OCI-LY7 (cell line): ENCODE data around the gene STAG2. TPM values are rescaled to one million over a fixed set of nuclear protein-coding genes. Genes with fewer than 3 reads are reported as not detected.

Source experiments
- BruUV-seq: library from RNA; stranded (reverse); fragments of 400-500 nt; replicated peaks from 2 replicates; lab custom pipeline; 2021; lab: Mats Ljungman, UMichigan
- CTCF ChIA-PET: fragments of 300-600 bp; sonication (Branson Sonifier 250); formaldehyde crosslinking; loops from one replicate; lab custom pipeline; 2022; ENCODE audit warnings: antibody characterized with exemption; ENCODE audit not compliant: unreplicated experiment; lab: Charles Lee
- POLR2A ChIA-PET: fragments of 300-600 bp; sonication (Branson Sonifier 250); formaldehyde crosslinking; loops from one replicate; lab custom pipeline; 2022; ENCODE audit warnings: antibody characterized with exemption; lab: Charles Lee
- DNase-seq: peaks from one replicate; pipeline ENCODE4 v3.0.0-alpha.2; 2015; ENCODE audit warnings: low spot score
- H2AFZ ChIP-seq: fragments of 200-600 bp; sonication (generic), shearing (Covaris generic); 2 replicates; pipeline ENCODE4 v1.6.1; 2014; ENCODE audit warnings: mild to moderate bottlenecking, antibody characterized with exemption, low read length, moderate library complexity
- H3K27ac ChIP-seq: fragments of 200-600 bp; sonication (generic); 2 replicates; pipeline ENCODE4 v1.5.1; 2014; ENCODE audit warnings: mixed run types, low read depth, mild to moderate bottlenecking, moderate library complexity, low read length, inconsistent platforms; ENCODE audit not compliant: poor library complexity, severe bottlenecking
- H3K36me3 ChIP-seq: fragments of 200-600 bp; sonication (generic); 2 replicates; pipeline ENCODE4 v1.6.1; 2014; ENCODE audit warnings: mild to moderate bottlenecking, antibody characterized with exemption, low read length, moderate library complexity, mixed read lengths; ENCODE audit not compliant: insufficient read depth
- H3K4me1 ChIP-seq: fragments of 200-600 bp; sonication (generic); 2 replicates; pipeline ENCODE4 v1.5.1; 2014; ENCODE audit warnings: mild to moderate bottlenecking, low read length; ENCODE audit not compliant: insufficient read depth, poor library complexity, severe bottlenecking
- H3K4me2 ChIP-seq: fragments of 200-600 bp; sonication (generic); 2 replicates; pipeline ENCODE4 v1.6.1; 2014; ENCODE audit warnings: mild to moderate bottlenecking, low read length
- H3K4me3 ChIP-seq: fragments of 200-600 bp; sonication (generic); 2 replicates; pipeline ENCODE4 v1.5.1; 2014; ENCODE audit warnings: mild to moderate bottlenecking, low read depth, low read length; ENCODE audit not compliant: poor library complexity, severe bottlenecking
- H3K79me2 ChIP-seq: fragments of 200-600 bp; sonication (generic); 2 replicates; pipeline ENCODE4 v1.6.1; 2016; ENCODE audit warnings: low read depth, mild to moderate bottlenecking, low read length, moderate library complexity, mixed read lengths; ENCODE audit not compliant: insufficient read depth
- H3K9me2 ChIP-seq: fragments of 200-600 bp; sonication (generic); 2 replicates; pipeline ENCODE4 v1.6.1; 2016; ENCODE audit warnings: mild to moderate bottlenecking, low read length, mixed read lengths; ENCODE audit not compliant: insufficient read depth
- H3K9me3 ChIP-seq: fragments of 200-600 bp; sonication (generic); 2 replicates; pipeline ENCODE4 v1.6.1; 2014; ENCODE audit warnings: mild to moderate bottlenecking, mixed run types, low read length, mixed read lengths
- H4K20me1 ChIP-seq: fragments of 200-600 bp; sonication (generic); 2 replicates; pipeline ENCODE4 v1.6.1; 2014; ENCODE audit warnings: mild to moderate bottlenecking, antibody characterized with exemption, low read length, moderate library complexity, mixed read lengths; ENCODE audit not compliant: insufficient read depth
- CTCF ChIP-seq: fragments of 200-600 bp; sonication (generic); conservative IDR thresholded peaks from 2 replicates; pipeline ENCODE4 v1.5.1; 2014; ENCODE audit warnings: mild to moderate bottlenecking, antibody characterized with exemption, low read length, moderate library complexity, mixed read lengths
- EZH2phosphoT487 ChIP-seq: fragments of 200-600 bp; sonication (generic); IDR thresholded peaks from 2 replicates; pipeline ENCODE4 v1.6.1; 2018; ENCODE audit warnings: low read depth, borderline replicate concordance, mild to moderate bottlenecking, mixed run types, antibody characterized with exemption, low read length, moderate library complexity, mixed read lengths
- intact Hi-C: fragments of 100-400 bp; cut with micrococcal nuclease; formaldehyde crosslinking; loops from one replicate; pipeline ENCODE4 v1.10.0; 2022; ENCODE audit not compliant: unreplicated experiment
- total RNA-seq, 2 experiments: library from RNA; depleted of rRNA in 1 of 2; stranded (reverse); fragments of >200 nt in 1 of 2; shearing (Covaris generic) in 1 of 2; gene quantifications; 2 replicates each; pipeline ENCODE4 v1.2.3, GENCODE V29; 2014 to 2022

STAG2 gene
- total RNA-seq, 2 experiments from 2014 or later, result 56.7 to 68.9 TPM

GRCh38 chrX:123986377-123986776 lies 24.9 kb downstream of the STAG2 start:
- Histone ChIP-seq H3K36me3 (peaks cover 12% of the 10 kb centered on the region), H3K9me3 (no peaks in the 10 kb centered on the region), H3K27ac (no peak overlapping the region), H4K20me1 (peaks cover 5% of the 10 kb centered on the region), H3K4me1 (peaks cover 20% of the 10 kb centered on the region), H3K9me2 (no peaks in the 10 kb centered on the region), H3K4me2 (no peak overlapping the region), H2AFZ (no peak overlapping the region), H3K79me2 (peaks cover 94% of the 10 kb centered on the region), H3K4me3 (no peak overlapping the region)
- ChIA-PET CTCF (no interaction called here), POLR2A (no interaction called here)
- no peak for TF ChIP-seq CTCF
- TF ChIP-seq EZH2phosphoT487, result no peak
- no TSS peak for BruUV-seq
- no peak for DNase-seq
- intact Hi-C loops, result no loop called here

- Histone ChIP-seq H4K20me1 (no peaks in the 10 kb centered on the region; the same call in 1 of the 2 replicates), H3K36me3 (peaks cover 17% of the 10 kb centered on the region), H3K79me2 (peaks cover 91% of the 10 kb centered on the region), H3K4me3 (no peak overlapping the region), H3K4me1 (peaks cover under 1% of the 10 kb centered on the region), H3K4me2 (no peak overlapping the region), H2AFZ (no peak overlapping the region), H3K9me2 (no peaks in the 10 kb centered on the region), H3K27ac (no peak overlapping the region), H3K9me3 (no peaks in the 10 kb centered on the region)
- intact Hi-C loops, result no loop called here
- no TSS peak for BruUV-seq
- TF ChIP-seq EZH2phosphoT487 (no peak), CTCF (no peak)
- no peak for DNase-seq
- ChIA-PET CTCF (no interaction called here), POLR2A (no interaction called here)
These were observed 27.1 kb downstream of the STAG2 start for GRCh38 chrX:123988423-123989111.

GRCh38 chrX:123989235-123989634 lies 27.7 kb downstream of the STAG2 start:
- peaks cover 91% of the 10 kb centered on the region for H3K79me2 ChIP-seq
- peaks cover 17% of the 10 kb centered on the region for H3K36me3 ChIP-seq
- no peaks in the 10 kb centered on the region for H3K9me3 ChIP-seq
- H3K4me2 ChIP-seq, result no peak overlapping the region
- H3K9me2 ChIP-seq, result no peaks in the 10 kb centered on the region
- H3K4me1 ChIP-seq, result no peaks in the 10 kb centered on the region
- no peak for TF ChIP-seq CTCF
- TF ChIP-seq EZH2phosphoT487, result no peak
- no peaks in the 10 kb centered on the region; the same call in 1 of the 2 replicates for H4K20me1 ChIP-seq
- DNase-seq, result no peak
- CTCF ChIA-PET, result no interaction called here
- no TSS peak for BruUV-seq
- H3K4me3 ChIP-seq, result no peak overlapping the region
- intact Hi-C loops, result no loop called here
- no peak overlapping the region for H2AFZ ChIP-seq
- POLR2A ChIA-PET, result no interaction called here
- H3K27ac ChIP-seq, result no peak overlapping the region
